Left kidney (tissue), 2 donors: Measurements from ENCODE around the gene TRIM67. TPM values are rescaled to one million over a fixed set of nuclear protein-coding genes. Genes with fewer than 3 reads are reported as not detected.

Experiments used
- DNase-seq: peaks from one replicate; pipeline ENCODE4 v3.0.0-alpha.2; 2013
- polyA plus RNA-seq: library from polyadenylated mRNA; unstranded; fragments of 120-200 nt; gene quantifications from one replicate; pipeline ENCODE4 v1.2.1, GENCODE V29; 2013; ENCODE audit not compliant: insufficient read length

The TRIM67 gene
- polyA plus RNA-seq, 1 donor: 0.15 TPM

- DNase-seq: no peak
These were observed 22.1 kb downstream of the TRIM67 start for GRCh38 chr1:231183639-231184590.

DNA sequence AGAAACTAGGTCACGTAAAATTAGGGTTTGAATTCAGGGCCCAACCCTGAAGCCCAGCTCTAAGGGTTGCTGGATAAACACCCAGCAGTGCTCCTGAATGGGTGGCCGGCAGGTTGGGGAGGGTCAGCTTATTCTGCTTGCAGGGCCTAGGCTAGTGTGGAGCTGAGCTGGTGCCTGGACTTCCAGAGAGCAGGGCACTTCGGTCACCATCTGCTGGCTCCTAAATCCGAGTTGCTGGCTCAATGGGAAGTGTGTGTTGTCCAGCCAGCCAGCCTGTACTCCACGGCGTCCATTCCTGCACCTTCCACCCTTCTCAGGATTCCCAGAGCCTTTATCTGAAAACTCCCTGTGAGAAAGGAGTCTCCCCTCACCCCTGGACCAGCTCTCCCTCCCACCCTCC is 23.0 kb downstream of the TRIM67 start:
- no peak for DNase-seq

DNA sequence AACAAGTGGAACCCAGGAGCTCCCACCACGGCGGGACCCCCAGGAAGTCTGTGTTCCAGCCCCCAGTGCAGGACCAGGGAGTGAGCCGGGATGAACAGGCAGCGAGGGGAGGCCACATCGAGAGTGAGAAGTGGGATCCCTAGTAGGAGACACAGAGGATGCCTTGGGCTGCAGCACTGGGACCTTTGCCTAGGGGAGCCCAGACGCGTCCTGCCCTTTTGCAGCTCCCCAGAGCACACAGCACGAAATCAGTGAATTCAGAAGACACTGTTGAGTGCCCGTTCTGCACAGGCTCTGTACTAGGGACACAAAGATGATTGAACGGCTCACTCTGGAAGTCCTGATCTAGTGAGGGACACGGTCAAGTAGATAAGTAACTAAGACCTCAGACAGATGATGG is 23.5 kb downstream of the TRIM67 start:
- DNase-seq: no peak

- DNase-seq: no peak
These were observed 24.7 kb downstream of the TRIM67 start for GRCh38 chr1:231186356-231187115.

- DNase-seq: no peak
These were observed 25.7 kb downstream of the TRIM67 start for GRCh38 chr1:231187571-231187970.

DNA sequence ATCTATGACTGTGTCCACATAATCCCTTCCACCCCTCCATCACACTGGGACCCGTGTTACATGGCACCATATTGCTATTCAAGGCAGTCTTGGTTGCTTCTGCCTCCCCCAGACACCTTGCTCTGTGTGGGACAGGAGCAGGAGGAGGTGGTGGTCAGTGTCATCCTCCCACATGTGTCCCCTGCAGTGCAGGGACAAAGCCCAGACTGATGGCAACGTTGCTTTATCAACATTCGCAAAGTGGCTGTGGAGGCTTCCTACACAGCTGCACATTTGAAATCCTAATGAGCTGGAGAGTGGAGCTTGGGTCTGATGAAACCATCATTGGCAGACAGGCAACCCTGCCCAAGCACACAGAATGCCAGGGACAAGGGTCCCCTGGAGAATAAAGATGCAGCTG is 26.2 kb downstream of the TRIM67 start:
- no peak for DNase-seq

DNA sequence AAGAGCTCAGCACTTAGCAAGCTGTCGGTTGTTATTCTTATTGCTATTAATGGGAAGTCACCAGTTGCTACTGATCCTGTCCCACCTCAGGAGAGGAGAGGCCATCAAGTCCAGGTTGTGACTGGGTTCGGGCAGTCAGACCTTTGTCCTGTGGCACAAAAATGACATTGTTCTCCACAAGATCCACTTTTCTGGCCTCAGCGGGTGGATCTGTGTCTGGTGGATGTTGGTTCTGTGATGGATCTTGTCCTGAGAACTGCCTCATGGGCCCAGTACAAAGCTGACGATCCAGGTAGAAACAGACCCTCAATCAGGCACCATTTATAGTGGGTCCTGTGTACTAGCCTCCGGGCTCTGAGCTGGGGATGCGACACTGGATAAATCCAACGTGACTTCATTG is 26.9 kb downstream of the TRIM67 start:
- no peak for DNase-seq

- DNase-seq: no peak
These were observed 27.9 kb downstream of the TRIM67 start for GRCh38 chr1:231189683-231190270.

GRCh38 chr1:231190456-231190855 is 28.6 kb downstream of the TRIM67 start:
- no peak for DNase-seq

DNA sequence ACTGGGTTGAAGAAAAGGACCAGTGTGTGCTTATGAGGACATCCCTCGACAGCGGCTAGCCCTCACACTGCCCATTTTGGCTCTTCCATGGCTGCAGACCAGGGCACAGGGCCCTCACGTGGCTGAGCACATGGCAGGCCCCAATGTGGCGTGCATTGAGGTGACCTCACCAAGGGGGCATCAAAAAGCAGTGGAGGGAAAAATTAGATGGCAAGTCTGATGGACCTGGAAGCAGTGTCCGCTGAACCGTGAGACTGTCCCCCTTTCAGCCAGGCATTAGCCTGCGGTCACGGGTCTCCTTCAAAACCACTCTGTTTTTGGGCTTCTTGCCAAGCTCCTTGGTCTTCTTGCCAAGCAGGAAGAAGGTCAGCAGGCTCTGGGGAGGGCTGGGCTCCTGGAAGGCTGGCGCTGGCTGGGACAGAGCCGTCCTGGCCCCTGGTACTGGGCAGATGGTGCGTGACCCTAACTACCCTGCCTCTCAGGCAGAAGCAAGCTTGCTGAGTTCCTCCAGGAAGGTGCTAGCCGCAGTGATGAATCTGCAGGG is 30.8 kb downstream of the TRIM67 start:
- DNase-seq: peak; percentile 51

- no peak for DNase-seq
These were observed 32.0 kb downstream of the TRIM67 start for GRCh38 chr1:231193710-231194340.

GRCh38 chr1:231194476-231194842 is 32.6 kb downstream of the TRIM67 start:
- DNase-seq: no peak

DNA sequence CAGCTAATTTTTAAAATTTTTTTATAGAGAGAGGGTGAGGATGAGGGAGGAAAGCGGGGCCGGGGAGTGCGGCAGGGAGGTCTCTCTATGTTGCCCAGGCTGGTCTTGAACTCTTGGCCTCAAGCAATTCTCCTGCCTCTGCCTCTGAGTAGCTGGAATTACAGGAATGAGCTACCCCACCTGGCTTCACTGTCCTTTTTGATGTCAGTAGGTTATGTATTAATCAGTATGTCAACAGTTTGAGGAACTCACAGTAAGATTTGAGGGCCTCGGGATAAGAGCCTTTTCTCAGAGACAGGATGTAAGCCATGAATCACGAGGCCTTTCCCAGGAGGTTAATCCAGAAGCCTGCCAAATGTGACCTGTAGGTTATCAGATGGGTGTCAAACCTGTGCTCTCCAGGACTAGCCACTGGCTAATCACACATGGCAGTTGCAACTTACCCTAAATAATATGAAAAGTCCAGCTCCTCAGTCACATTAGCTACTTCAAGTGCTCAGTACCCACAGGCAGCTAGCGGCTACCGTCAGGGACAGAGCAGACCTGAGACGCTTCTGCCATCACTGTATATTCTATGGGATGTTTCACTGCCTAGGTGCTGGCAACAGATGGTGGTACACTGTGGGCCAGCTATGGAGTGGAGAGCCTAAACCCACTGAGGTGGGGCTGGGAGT is 33.1 kb downstream of the TRIM67 start:
- DNase-seq: no peak

GRCh38 chr1:231196307-231196706 is 34.4 kb downstream of the TRIM67 start:
- DNase-seq: no peak

- no peak for DNase-seq
These were observed 34.9 kb downstream of the TRIM67 start for GRCh38 chr1:231196728-231197127.

- no peak for DNase-seq
These were observed 38.0 kb downstream of the TRIM67 start for GRCh38 chr1:231199868-231200267.

GRCh38 chr1:231200388-231201031 is 38.7 kb downstream of the TRIM67 start:
- DNase-seq: no peak

- no peak for DNase-seq
These were observed 39.6 kb downstream of the TRIM67 start for GRCh38 chr1:231201375-231201978.

DNA sequence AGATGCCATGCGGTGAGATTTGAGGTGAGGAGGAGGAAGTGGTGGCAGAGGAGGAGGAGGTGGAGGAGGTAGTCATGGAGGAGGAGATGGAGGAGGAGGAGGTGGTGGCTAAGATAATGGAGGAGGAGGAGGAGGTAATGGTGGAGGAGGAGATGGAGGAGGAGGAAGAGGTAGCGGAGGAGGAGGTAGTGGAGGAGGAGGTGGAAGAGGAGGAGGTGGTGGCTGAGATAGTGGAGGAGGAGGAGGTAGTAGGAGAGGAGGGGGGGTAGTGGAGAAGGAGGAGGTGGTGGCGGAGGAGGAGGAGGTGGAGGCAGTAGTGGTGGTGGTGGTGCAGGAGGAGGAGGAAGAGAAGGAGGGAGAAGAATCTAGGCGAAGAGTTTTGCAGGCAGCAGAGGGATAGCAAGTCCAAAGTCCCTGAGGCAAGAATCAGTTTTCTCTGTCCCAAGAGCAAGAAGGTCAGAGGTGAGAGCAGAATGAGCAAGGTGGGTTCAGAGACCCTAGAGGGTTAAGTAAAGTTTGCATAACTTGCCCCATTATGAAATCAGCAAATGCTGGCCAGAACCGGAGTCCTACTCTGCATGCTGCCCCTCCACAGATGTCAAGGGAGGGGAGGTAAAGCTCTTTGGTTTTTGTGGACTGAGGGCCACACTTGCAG is 40.2 kb downstream of the TRIM67 start:
- no peak for DNase-seq
